MCF 10A (cell line): ENCODE data around the gene OSGEP. TPM values are rescaled to one million over a fixed set of nuclear protein-coding genes. Genes with fewer than 3 reads are reported as not detected.

Experiments
- BruUV-seq: library from RNA; stranded (reverse); fragments of 400-500 nt; replicated peaks from 2 replicates; lab custom pipeline; 2021; lab: Mats Ljungman, UMichigan
- CTCF ChIA-PET: fragments of 300-600 bp; sonication (Branson Sonifier 250); formaldehyde crosslinking; extraction: SDS; loops from one replicate; lab custom pipeline; 2021; ENCODE audit warnings: antibody characterized with exemption, inconsistent platforms; lab: Yijun Ruan, JAX
- POLR2A ChIA-PET: fragments of 300-600, 350-650 bp; sonication (Branson Sonifier 250); formaldehyde crosslinking; extraction: SDS; loops from one replicate; lab custom pipeline; 2020; ENCODE audit warnings: antibody characterized with exemption, inconsistent platforms; lab: Yijun Ruan, JAX
- DNase-seq: peaks from one replicate; pipeline ENCODE4 v3.0.0-alpha.2; 2018; ENCODE audit not compliant: unreplicated experiment
- H3K27ac Mint-ChIP-seq: one replicate; pipeline ENCODE4 v1.8.0; 2022; ENCODE audit warnings: mild to moderate bottlenecking, low read depth, mixed read lengths; ENCODE audit not compliant: unreplicated experiment
- H3K27me3 Mint-ChIP-seq: one replicate; pipeline ENCODE4 v1.8.0; 2022; ENCODE audit warnings: mixed read lengths; ENCODE audit not compliant: insufficient read depth, unreplicated experiment
- H3K36me3 Mint-ChIP-seq: one replicate; pipeline ENCODE4 v1.8.0; 2022; ENCODE audit warnings: mild to moderate bottlenecking, moderate library complexity, mixed read lengths; ENCODE audit not compliant: insufficient read depth, unreplicated experiment
- H3K4me1 Mint-ChIP-seq: one replicate; pipeline ENCODE4 v1.8.0; 2022; ENCODE audit warnings: mixed read lengths; ENCODE audit not compliant: insufficient read depth, unreplicated experiment
- H3K4me3 Mint-ChIP-seq: one replicate; pipeline ENCODE4 v1.8.0; 2022; ENCODE audit warnings: mild to moderate bottlenecking, moderate library complexity, mixed read lengths; ENCODE audit not compliant: unreplicated experiment
- H3K9me3 Mint-ChIP-seq: one replicate; pipeline ENCODE4 v1.8.0; 2022; ENCODE audit warnings: mixed read lengths; ENCODE audit not compliant: unreplicated experiment
- intact Hi-C: fragments of 100-400 bp; cut with micrococcal nuclease; formaldehyde crosslinking; loops from 2 replicates; pipeline ENCODE4 v1.14.1; 2022
- total RNA-seq: library from RNA; stranded (reverse); gene quantifications from 2 replicates; pipeline ENCODE4 v1.2.3, GENCODE V29; 2022
- TF ChIP-seq, protein P1 (sequence below): fragments of 200-600 bp; IDR thresholded peaks from one replicate; pipeline ENCODE4 v1.8.0; 2022; ENCODE audit warnings: antibody characterized with exemption, mild to moderate bottlenecking; ENCODE audit not compliant: unreplicated experiment

The OSGEP gene
- total RNA-seq, 1 experiment from 2014 or later = 34.7 TPM

DNA sequence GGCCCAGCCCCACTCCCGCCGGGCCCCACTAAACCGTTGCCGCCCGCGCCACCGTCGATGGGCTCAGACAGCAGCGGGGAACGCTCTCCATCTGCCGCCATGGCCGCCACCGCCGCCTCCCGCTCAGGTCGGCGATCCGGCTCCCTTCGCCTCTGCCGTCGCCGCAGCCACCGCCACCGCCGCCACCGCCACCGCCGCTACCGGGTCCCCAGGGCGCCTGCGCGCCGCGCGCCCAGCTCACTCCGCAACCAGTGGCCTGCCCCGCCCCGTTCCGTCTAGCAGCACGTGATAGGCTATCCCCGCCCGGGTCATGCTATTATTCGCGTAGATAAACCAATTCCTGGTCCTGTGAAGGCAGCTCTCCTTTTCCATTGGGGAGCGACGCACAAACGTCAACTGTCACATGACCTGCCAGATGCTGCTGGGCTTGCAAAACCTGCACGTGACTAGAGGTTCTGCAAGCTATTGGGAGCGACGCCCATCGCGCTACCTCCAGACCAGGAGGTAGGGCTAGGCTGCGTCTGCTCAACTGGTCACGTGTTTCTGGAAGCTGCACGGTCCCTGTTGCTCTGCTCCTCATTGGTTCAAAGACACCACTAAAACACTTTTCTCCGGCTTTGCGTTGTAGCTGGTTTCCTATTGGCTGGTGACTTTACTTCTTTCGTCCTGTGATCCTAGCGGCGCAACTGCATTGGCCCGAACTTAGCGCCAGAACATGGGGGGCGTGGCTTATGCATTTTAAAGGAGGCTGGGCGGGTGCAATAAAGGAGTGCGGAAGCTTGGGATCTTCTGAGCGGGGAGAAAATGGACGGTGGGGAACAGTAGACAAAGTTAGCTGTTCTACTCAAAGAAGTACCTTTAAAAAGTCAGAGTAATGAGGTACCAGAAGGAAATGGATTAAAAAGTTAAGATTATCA, 6.9 kb upstream of the OSGEP start, which contains the start of gene PIP4P1:
Gene PIP4P1 (minus strand): TSS at position 210 of the 917 bp plus-strand sequence. CDS start 109 bp downstream, at position 101.
- H3K4me3 Mint-ChIP-seq = peak within 1 kb of the TSS; percentile 76
- no peaks in the 10 kb centered on the region for H3K27me3 Mint-ChIP-seq
- TF ChIP-seq, protein P1, sequence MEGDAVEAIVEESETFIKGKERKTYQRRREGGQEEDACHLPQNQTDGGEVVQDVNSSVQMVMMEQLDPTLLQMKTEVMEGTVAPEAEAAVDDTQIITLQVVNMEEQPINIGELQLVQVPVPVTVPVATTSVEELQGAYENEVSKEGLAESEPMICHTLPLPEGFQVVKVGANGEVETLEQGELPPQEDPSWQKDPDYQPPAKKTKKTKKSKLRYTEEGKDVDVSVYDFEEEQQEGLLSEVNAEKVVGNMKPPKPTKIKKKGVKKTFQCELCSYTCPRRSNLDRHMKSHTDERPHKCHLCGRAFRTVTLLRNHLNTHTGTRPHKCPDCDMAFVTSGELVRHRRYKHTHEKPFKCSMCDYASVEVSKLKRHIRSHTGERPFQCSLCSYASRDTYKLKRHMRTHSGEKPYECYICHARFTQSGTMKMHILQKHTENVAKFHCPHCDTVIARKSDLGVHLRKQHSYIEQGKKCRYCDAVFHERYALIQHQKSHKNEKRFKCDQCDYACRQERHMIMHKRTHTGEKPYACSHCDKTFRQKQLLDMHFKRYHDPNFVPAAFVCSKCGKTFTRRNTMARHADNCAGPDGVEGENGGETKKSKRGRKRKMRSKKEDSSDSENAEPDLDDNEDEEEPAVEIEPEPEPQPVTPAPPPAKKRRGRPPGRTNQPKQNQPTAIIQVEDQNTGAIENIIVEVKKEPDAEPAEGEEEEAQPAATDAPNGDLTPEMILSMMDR = no peak
- CTCF ChIA-PET = interaction anchor here (0.5 to 3.3 kb wide), 11 partner anchors 8 to 643 kb away, joined by 3 to 26 read pairs (median 4); partner anchors contain the start of genes ANG and PNP
- H3K9me3 Mint-ChIP-seq = no peaks in the 10 kb centered on the region
- peak; percentile 100 for DNase-seq
- peak within 1 kb of the TSS; percentile 92 for H3K27ac Mint-ChIP-seq
- peaks cover 21% of the 10 kb centered on the region for H3K4me1 Mint-ChIP-seq
- peaks cover 23% of the 10 kb centered on the region for H3K36me3 Mint-ChIP-seq
- POLR2A ChIA-PET = interaction anchor here (0.5 to 6.5 kb wide), 32 partner anchors 8 to 1049 kb away, joined by 3 to 65 read pairs (median 4); partner anchors contain the start of genes METTL3, PARP2, PNP and RNASE4
- intact Hi-C loops = loop anchor here (1.0 to 2.0 kb wide), 3 partner anchors 8 to 152 kb away; partner anchors contain the start of genes CCNB1IP1 and PNP
- no TSS peak for BruUV-seq

DNA sequence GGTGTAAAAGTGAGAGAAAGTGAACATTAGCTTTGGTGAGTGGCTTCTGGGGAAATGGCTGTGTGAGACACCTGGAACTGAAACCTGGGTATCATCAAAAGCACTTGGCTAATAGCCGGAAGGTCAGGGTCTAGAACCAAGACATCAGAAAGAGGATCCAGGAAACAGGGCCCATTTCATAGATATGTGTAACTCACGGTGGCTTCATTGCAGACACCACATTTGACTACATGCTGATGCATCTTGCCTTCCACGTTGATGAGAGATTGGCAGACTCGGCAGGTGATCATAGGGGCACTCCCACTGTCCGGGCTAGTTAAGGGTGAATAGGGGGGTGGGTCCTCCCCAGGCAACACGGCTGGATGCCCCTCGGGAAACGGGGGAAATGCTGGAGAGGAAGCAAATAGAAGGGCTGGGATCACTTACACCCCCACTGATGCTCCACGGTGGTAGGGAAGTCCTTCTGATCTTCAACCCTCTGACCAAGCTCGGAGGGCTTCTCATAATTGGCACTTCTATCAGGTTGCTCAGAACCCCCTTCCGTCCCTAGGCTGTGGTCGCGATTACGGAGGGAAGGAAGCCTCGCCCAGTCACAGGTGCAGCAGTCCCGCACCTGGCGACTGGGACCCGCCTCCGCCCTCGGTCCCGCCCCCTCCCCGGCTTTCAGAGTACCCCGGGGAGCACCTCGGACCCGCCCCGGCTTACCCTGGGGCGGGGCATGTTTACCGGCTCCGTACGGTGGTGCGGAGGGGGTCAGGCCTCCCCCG, 6.0 kb upstream of the OSGEP start:
- Mint-ChIP-seq H3K9me3 (no peaks in the 10 kb centered on the region), H3K27me3 (no peaks in the 10 kb centered on the region), H3K27ac (peak overlapping the region; percentile 92), H3K36me3 (peaks cover 23% of the 10 kb centered on the region), H3K4me1 (peaks cover 21% of the 10 kb centered on the region), H3K4me3 (peak overlapping the region; percentile 76)
- BruUV-seq = no TSS peak
- TF ChIP-seq, protein P1 = no peak
- POLR2A ChIA-PET = interaction anchor here (0.6 to 6.5 kb wide), 18 partner anchors 9 to 530 kb away, joined by 3 to 65 read pairs (median 5); partner anchors contain the start of genes PARP2, PNP, RNASE4 and TEP1
- peak; percentile 17 for DNase-seq
- intact Hi-C loops = loop anchor here (1.0 to 2.0 kb wide), 3 partner anchors 9 to 153 kb away; partner anchors contain the start of genes CCNB1IP1 and PNP
- CTCF ChIA-PET = interaction anchor here (0.5 to 3.3 kb wide), 9 partner anchors 9 to 228 kb away, joined by 3 to 26 read pairs (median 4); partner anchors contain the start of genes ANG and PNP

DNA sequence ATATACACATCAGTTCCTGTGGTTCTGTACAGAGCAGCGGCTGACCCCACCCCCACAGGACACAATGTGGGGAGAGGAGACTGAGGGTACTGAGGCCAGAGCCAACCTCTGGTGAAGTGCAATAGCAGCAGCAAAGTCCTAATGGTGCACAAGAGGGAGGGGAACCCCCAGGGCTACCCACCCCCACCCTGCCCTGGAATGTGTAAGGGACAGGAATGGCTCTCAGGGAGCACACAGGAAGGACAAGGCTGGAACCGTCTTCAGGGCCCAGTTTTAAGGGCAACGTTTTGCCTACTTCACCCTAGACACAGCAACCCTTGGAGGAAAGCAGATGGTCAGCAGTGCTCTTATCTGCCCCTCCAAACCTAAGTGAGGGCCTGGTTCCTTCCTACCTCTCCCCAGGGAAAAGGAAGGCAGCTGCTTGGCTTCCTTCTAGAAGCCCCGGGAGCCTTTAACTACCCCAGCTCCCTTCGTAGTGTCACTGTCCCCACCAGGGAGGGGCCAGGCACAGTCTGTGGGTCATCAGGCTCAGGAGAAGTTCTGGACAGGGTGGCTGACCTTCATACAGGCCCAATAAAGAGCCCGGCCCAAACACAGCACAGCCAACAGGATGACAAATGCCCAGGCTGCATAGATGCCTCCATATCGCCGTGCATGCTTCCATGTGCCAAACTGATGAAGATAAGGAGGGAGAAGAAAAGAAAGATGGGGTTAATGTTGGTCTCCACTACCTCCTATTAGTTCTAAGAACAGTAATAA, 3.6 kb upstream of the OSGEP start:
- ChIA-PET CTCF (interaction anchor here (0.6 kb wide), 1 partner anchor 512 kb away, joined by 3 read pairs; no protein-coding TSS in a partner anchor), POLR2A (interaction anchor here (0.7 to 6.5 kb wide), 3 partner anchors 56 to 226 kb away, joined by 3 to 65 read pairs (median 3); partner anchors contain the start of gene RNASE4)
- no TSS peak for BruUV-seq
- Mint-ChIP-seq H3K4me3 (no peak overlapping the region), H3K9me3 (no peaks in the 10 kb centered on the region), H3K27ac (no peak overlapping the region), H3K4me1 (peaks cover 21% of the 10 kb centered on the region), H3K27me3 (no peaks in the 10 kb centered on the region), H3K36me3 (peaks cover 23% of the 10 kb centered on the region)
- TF ChIP-seq, protein P1 = no peak
- DNase-seq = no peak
- intact Hi-C loops = no loop called here
